HG03432 (cell line): ENCODE data around the gene PTPN1.
"Not testable (repeated sequence)": the region's sequence is repeated elsewhere in the genome, so short reads cannot be mapped to it uniquely, and the experiment has no call there.

ENCODE experiments used
- ATAC-seq: cut with Tn5 transposase; IDR thresholded peaks from one replicate; pipeline ENCODE4 v1.9.1; 2021; ENCODE audit warnings: mild to moderate bottlenecking, moderate library complexity; ENCODE audit not compliant: unreplicated experiment

The PTPN1 gene

DNA sequence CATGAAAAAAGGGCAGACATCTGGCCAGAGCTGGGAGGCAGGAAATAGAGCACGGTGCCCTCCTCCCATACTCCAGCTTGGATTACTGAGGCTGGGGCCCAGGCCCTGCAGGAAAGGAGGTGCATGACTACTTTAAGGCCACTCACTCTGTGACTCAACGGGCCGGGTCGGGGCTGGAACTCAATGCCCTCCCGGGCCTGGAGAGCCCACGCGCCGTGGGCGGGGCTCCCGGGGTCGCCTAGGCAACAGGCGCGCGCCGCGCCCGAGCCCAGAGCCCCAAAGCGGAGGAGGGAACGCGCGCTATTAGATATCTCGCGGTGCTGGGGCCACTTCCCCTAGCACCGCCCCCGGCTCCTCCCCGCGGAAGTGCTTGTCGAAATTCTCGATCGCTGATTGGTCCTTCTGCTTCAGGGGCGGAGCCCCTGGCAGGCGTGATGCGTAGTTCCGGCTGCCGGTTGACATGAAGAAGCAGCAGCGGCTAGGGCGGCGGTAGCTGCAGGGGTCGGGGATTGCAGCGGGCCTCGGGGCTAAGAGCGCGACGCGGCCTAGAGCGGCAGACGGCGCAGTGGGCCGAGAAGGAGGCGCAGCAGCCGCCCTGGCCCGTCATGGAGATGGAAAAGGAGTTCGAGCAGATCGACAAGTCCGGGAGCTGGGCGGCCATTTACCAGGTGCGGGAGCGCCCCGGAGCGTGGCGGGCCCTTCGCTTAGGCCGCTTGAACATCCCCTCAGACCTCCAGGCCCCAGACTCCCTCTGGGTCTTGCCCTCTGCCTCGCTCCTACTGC lies at the start of gene PTPN1:
Gene PTPN1, plus strand, starts transcription at position 461 of the 783 bp plus-strand sequence. Its CDS starts 145 bp downstream, at position 606.
- peak; percentile 92 for ATAC-seq

- ATAC-seq: no peak
Observed at GRCh38 chr20:50460608-50461267, 49.4 kb upstream of the PTPN1 start.

DNA sequence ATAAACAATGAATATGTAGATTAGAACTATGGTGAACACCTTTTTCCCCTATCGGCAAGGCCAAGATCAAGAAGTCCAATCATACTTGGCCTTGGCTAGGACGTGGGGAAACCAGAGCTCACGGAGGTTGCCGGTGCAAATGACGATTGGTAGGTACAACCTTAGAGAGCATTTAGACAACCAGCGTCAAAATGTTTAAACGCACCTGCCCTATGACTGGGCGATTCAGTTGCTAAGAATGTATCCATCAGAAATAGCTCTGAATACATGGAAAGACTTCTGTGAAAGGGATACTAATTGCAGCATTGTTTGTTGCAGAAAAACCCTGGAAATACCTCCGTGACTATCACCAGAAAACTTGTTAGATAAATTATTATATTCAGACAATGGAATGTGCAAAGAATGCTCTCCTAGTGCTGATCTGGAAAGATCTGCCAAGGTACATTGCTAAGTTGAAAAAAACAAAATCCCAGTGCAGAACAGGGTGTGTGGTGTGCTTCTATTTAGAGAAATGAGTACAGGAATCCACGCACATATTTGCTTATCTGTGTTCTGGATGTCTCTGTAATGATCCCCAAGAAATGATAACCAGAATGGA lies 48.0 kb upstream of the PTPN1 start:
- ATAC-seq: no peak

DNA sequence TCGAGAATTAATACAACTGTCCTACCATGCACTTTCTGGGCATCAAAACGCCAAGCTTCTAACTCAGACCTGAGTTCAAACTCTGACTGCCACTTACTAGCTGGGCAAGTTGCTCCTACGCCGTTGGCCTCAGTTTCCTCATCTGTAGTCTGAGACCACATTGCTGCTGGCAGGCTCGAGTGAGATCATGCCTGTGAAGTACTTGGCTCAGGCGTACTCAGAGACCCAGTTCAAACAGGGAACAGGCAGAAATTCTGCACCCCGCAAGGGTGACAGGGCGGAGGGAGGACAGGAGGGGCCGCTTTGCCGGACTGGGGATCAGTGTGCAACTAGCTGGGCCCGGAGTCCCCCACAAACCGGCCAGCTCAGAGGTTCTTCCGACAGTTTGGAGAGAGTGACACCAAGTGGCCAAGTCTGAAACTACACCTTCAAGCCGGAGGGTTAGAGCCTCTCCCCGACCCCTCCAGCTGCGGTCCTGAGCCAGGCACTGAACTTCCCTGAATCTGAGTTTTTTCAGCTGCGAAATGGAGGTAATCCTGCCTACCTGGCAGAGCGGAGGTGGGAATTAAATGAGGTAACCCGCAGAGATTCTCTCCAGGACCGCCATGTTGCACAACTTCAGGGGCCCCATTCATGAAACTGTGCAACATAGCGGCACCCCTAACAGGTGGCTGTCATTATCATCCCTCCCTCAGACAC lies 46.0 kb upstream of the PTPN1 start:
- no peak for ATAC-seq

- ATAC-seq: no peak
Observed at GRCh38 chr20:50464725-50465650, 45.2 kb upstream of the PTPN1 start.

DNA sequence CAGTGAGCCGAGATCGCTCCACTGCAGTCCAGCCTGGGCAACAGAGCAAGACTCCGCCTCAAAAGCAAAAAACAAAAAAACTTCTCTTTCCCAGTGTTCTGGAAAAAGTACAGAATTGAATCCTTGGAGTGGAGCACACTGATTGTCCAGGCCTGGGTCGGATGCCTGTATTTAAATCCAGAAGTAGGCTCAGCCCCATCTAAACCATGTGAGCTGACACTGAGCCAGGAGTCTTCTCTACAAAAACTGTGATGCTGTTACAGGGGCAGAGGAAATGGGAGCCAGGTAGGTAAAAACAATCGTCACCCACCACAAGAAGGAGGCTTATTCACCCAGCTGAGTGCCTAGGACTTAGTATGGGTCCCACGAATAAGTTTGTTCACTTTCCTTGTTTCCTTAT lies 43.0 kb upstream of the PTPN1 start:
- ATAC-seq: no peak

- ATAC-seq: no peak
Observed at GRCh38 chr20:50467718-50468356, 42.3 kb upstream of the PTPN1 start.

- ATAC-seq: no peak
Observed at GRCh38 chr20:50468378-50468798, 41.8 kb upstream of the PTPN1 start.

DNA sequence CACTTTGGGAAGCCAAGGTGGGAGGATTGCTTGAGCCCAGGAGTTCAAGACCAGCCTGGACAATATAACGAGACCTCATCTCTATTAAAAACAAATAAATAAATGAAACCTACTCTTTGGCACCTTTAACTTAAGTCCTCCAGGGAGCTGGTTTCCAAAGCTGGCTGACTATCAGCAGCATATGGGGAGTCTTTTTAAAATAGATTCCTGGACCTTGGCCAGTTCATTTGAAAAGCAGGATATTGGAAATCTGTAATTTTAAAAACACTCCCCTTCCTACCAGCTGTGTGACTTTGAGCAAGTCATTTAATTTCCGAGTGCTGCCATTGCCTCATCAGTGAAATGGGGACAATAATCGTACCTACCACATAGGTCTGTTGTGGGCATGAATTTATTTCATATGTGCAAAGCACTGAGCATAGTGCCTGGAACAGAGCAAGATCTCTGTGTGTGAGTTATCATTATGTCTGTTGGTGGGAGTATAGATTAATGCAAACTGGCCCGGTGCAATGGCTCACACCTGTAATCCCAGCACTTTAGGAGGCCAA lies 40.9 kb upstream of the PTPN1 start:
- no peak for ATAC-seq

GRCh38 chr20:50469796-50470195 lies 40.4 kb upstream of the PTPN1 start:
- ATAC-seq: no peak

- no peak for ATAC-seq
Observed at GRCh38 chr20:50470264-50470858, 39.8 kb upstream of the PTPN1 start.

DNA sequence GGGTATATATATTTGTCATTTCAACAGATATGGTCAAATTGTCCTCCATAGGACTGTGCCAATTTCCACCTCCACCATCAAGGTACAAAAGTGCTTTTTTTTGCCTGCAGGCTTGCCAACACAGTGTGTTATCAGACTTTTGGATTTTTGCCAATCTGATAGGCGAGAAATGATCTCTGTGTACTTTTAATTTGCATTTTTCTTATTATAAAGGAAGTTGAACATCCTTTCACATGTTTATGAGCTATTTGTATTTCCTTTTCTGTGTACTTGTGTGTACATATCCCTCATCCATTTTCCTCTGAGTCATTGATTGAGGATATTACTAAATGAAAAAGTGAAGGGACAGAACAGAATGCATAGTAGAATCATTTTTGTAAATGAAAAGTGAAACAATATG lies 39.0 kb upstream of the PTPN1 start:
- no peak for ATAC-seq

- ATAC-seq: no peak
Observed at GRCh38 chr20:50472693-50473664, 37.2 kb upstream of the PTPN1 start.

DNA sequence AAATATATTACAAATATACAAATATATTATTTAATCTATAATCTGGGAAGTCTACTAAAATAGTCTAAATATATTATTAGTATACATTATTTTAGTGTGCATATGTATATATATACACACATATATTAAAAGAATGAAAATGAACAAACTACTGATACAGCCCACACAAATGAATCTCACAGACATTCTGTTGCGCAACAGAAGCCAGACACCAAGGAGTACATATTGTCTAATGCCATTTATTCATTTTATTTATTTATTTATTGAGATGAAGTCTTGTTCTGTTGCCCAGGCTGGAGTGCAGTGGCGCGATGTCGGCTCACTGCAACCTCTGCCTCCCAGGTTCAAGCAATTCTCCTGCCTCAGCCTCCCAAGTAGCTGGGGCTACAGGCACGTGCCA lies 35.8 kb upstream of the PTPN1 start:
- not testable (repeated sequence) for ATAC-seq

DNA sequence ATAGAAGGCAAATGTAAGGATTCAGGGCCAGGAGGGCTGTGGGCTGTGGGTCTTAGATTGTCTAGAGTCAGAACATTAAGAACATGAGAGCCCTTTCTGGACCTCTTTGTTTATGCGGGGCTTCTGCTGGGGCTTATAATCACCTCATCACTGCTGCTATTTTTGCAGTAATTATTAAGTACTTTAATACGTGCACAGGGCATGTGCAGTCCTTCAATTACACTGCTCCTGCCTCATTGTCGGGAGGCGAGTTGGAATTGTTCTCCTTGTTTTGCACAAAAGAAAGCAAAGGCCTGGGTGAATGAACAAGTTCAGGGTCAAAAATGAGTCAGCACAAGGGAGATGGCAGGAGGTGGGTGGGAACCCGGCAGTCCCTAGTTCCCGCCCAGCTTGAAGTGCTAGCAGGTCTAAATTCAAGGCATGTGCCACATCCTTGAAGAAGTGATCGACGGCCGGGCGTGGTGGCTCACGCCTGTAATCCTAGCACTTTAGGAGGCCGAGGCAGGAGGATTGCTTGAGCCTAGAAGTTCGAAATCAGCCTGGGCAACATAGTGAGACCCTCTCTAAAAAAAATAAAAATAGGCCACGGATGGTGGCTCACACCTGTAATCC lies 34.4 kb upstream of the PTPN1 start:
- no peak for ATAC-seq

GRCh38 chr20:50477239-50477872 lies 32.8 kb upstream of the PTPN1 start:
- ATAC-seq: no peak
